Measurements from ENCODE around the gene EGFL7. TPM values are rescaled to one million over a fixed set of nuclear protein-coding genes. Genes with fewer than 3 reads are reported as not detected.

EGFL7 gene
- total RNA-seq, 4 donors from 2014 or later = 12.3 to 64.7 (median 33.6) TPM

GRCh38 chr9:136667940-136668760, 5.4 kb downstream of the EGFL7 start:
- WGBS, 2 donors (ENCODE audit: low coverage in 1 of 2) = 46% methylated on average over 28 of the region's 40 CpGs; no CpG with 5 or more reads in 1 of the 2 donors
- H3K27ac ChIP-seq = no peak overlapping the region
- in situ Hi-C loops (cut with MboI; ENCODE audit: low pct_ligation_motif_present in 1 of 4, low pct_unique_long_range_greater_than_20kb in 1 of 4, low sequenced_read_pairs in 3 of 4) = no loop called here
- H3K9me3 ChIP-seq = no peaks in the 10 kb centered on the region
- peaks cover 78% of the 10 kb centered on the region for H3K27me3 ChIP-seq
- intact Hi-C loops (cut with DNase I; ENCODE audit: low total_unique reads) = no loop called here
- DNase-seq = no peak
- no peaks in the 10 kb centered on the region for H3K36me3 ChIP-seq
- peaks cover 4 to 15% (median 7%) of the 10 kb centered on the region in 4 donors for H3K4me1 ChIP-seq
- no peak for TF ChIP-seq EP300 (IDR thresholded peaks at IDR 0.05; ENCODE audit: low read depth)
- no peak for TF ChIP-seq POLR2AphosphoS5 (IDR thresholded peaks at IDR 0.05)
- TF ChIP-seq CTCF (IDR thresholded peaks at IDR 0.05) = no peak
- TF ChIP-seq POLR2A (IDR thresholded peaks at IDR 0.05) = no peak
- peak overlapping the region in 2 of 4 donors; percentile 9 to 15 for H3K4me3 ChIP-seq

- peak overlapping the region in 2 of 4 donors; percentile 2 to 34 for H3K27ac ChIP-seq
- H3K9me3 ChIP-seq = no peaks in the 10 kb centered on the region
- TF ChIP-seq POLR2AphosphoS5 (IDR thresholded peaks at IDR 0.05) = no peak
- TF ChIP-seq POLR2A (IDR thresholded peaks at IDR 0.05) = no peak
- TF ChIP-seq CTCF (IDR thresholded peaks at IDR 0.05) = no peak
- TF ChIP-seq EP300 (IDR thresholded peaks at IDR 0.05; ENCODE audit: low read depth) = no peak
- WGBS, 2 donors (ENCODE audit: low coverage in 1 of 2) = 42% methylated on average over 23 of the region's 23 CpGs; no CpG with 5 or more reads in 1 of the 2 donors
- H3K4me1 ChIP-seq = peaks cover 4 to 15% (median 7%) of the 10 kb centered on the region in 4 donors
- in situ Hi-C loops (cut with MboI; ENCODE audit: low pct_ligation_motif_present in 1 of 4, low pct_unique_long_range_greater_than_20kb in 1 of 4, low sequenced_read_pairs in 3 of 4) = no loop called here
- H3K27me3 ChIP-seq = peaks cover 68% of the 10 kb centered on the region
- no peak for DNase-seq
- peak overlapping the region in 1 of 4 donors; percentile 9 for H3K4me3 ChIP-seq
- H3K36me3 ChIP-seq = no peaks in the 10 kb centered on the region
- intact Hi-C loops (cut with DNase I; ENCODE audit: low total_unique reads) = no loop called here
These were observed 6.5 kb downstream of the EGFL7 start for GRCh38 chr9:136668983-136669790.

GRCh38 chr9:136669791-136670464, 7.2 kb downstream of the EGFL7 start:
- intact Hi-C loops (cut with DNase I; ENCODE audit: low total_unique reads) (no loop called here), in situ Hi-C loops (cut with MboI; ENCODE audit: low pct_ligation_motif_present in 1 of 4, low pct_unique_long_range_greater_than_20kb in 1 of 4, low sequenced_read_pairs in 3 of 4) (no loop called here)
- WGBS, 2 donors (ENCODE audit: low coverage in 1 of 2) = 38% methylated on average over 19 of the region's 23 CpGs; no CpG with 5 or more reads in 1 of the 2 donors
- Histone ChIP-seq H3K27ac (peak overlapping the region in 1 of 4 donors; percentile 34), H3K27me3 (peaks cover 60% of the 10 kb centered on the region), H3K9me3 (no peaks in the 10 kb centered on the region), H3K36me3 (no peaks in the 10 kb centered on the region), H3K4me3 (no peak overlapping the region), H3K4me1 (peaks cover 4 to 17% (median 8%) of the 10 kb centered on the region in 4 donors)
- TF ChIP-seq POLR2A (IDR thresholded peaks at IDR 0.05) (no peak), EP300 (IDR thresholded peaks at IDR 0.05; ENCODE audit: low read depth) (no peak), POLR2AphosphoS5 (IDR thresholded peaks at IDR 0.05) (no peak), CTCF (IDR thresholded peaks at IDR 0.05) (no peak)
- no peak for DNase-seq
